Keratinocyte (primary cell): ENCODE results near the gene SPAG9.

ENCODE experiments used
- CTCF ChIP-seq, 3 experiments: IDR thresholded peaks in 1 of 3; conservative IDR thresholded peaks in 1 of 3; optimal IDR thresholded peaks in 1 of 3; 2 replicates in 2 of 3; 3 replicates in 1 of 3; pipeline versions ENCODE3 to v1.5.1; 2011; ENCODE audit warnings: low read length in 3 of 3, mild to moderate bottlenecking in 3 of 3, moderate library complexity in 2 of 3, control low read depth in 1 of 3, inconsistent platforms in 1 of 3; ENCODE audit not compliant: insufficient read depth in 2 of 3; ENCODE audit errors: extremely low read depth in 1 of 3
- EZH2 ChIP-seq: IDR thresholded peaks from one replicate; pipeline ENCODE4 v1.6.1; 2012; ENCODE audit warnings: inconsistent platforms, mild to moderate bottlenecking, low read length, moderate library complexity

GRCh38 chr17:51014129-51014528 is 106.5 kb downstream of the SPAG9 start:
- TF ChIP-seq CTCF (optimal IDR thresholded peaks at IDR 0.05 in 1 of 3, IDR thresholded peaks at IDR 0.05 in 1 of 3, conservative IDR thresholded peaks at IDR 0.05 in 1 of 3; ENCODE audit: extremely low read depth in 1 of 3, insufficient read depth in 2 of 3, low read length in 3 of 3) (no peak), EZH2 (no peak)
